Dendritic cell treated with granulocyte-macrophage colony-stimulating factor and Interleukin-4, amounts not matched to agents 40 ng/mL and 50 ng/mL, for 4 days (primary cell): ENCODE measurements around the gene NAALADL2.

Source experiments
- H3K27ac Mint-ChIP-seq: one replicate; pipeline ENCODE4 v1.8.0; 2022; ENCODE audit warnings: mild to moderate bottlenecking, mixed read lengths
- H3K27me3 Mint-ChIP-seq: one replicate; pipeline ENCODE4 v1.8.0; 2022; ENCODE audit warnings: mild to moderate bottlenecking, mixed read lengths
- H3K36me3 Mint-ChIP-seq: one replicate; pipeline ENCODE4 v1.8.0; 2022; ENCODE audit warnings: low read depth, mixed read lengths
- H3K4me1 Mint-ChIP-seq: one replicate; pipeline ENCODE4 v1.8.0; 2022; ENCODE audit warnings: low read depth, mixed read lengths
- H3K4me3 Mint-ChIP-seq: one replicate; pipeline ENCODE4 v1.8.0; 2022; ENCODE audit warnings: mild to moderate bottlenecking, moderate library complexity, mixed read lengths
- H3K9me3 Mint-ChIP-seq: one replicate; pipeline ENCODE4 v1.8.0; 2022; ENCODE audit warnings: mixed read lengths
- intact Hi-C: fragments of 100-400 bp; cut with micrococcal nuclease; formaldehyde crosslinking; loops from one replicate; pipeline ENCODE4 v1.15.0; 2022

NAALADL2 gene

DNA sequence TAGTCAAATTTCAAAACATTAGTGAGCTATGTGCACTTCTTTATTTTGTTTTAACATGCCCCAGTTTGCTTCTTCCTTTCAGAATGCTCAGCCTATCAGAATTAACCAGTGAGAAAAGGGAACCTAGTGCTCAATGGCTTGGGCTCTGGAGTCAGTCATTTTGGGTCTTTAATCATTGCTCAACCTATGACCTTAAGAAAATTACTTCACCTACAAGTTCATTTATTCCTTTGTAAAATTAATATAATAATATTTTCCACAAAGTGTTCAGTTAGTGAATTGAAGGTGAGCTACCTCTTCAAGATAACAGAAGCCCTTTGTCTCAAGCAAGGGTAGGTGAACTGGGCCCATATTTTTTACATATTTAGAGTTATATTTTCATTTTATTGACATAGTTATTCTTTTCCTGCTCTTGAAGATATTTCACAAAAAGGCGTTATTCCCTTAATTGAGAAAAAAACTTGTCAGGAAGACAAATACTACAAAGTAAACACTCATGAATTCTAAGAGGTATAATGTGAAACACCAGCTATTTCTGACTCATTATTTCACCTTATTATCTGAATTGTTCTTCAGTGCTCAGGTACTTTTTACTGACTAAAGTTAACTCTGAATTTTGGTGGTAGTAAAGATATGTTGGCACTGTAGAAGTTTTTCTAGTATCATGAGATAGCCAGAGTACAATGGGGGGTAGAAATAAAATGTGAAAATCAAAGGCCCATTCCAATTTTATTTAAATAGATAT lies 415.5 kb downstream of the NAALADL2 start:
- Mint-ChIP-seq H3K27me3 (no peaks in the 10 kb centered on the region), H3K4me1 (no peaks in the 10 kb centered on the region), H3K4me3 (no peak overlapping the region), H3K27ac (no peak overlapping the region), H3K36me3 (no peaks in the 10 kb centered on the region), H3K9me3 (peaks cover 9% of the 10 kb centered on the region)
- intact Hi-C loops, result no loop called here

DNA sequence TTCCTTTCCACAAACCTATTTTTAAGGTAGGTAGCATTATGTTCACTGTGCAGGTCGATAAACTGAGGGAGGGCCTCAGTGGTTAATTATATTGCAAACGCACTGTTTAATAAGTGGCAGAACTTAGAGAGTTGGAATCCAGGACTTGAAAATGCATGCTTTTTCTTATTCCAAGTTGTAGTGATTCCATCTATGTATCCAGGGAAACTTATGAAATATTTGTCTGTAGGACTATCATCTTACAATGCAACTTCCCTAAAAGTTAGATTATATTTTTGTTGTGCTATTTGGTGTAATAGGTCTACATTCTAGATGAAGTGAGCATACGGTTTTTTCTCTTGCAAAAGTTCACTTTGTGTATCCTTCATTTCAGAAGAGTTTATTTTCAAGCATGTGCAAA lies 419.5 kb downstream of the NAALADL2 start:
- Mint-ChIP-seq H3K4me1 (no peaks in the 10 kb centered on the region), H3K4me3 (no peak overlapping the region)

GRCh38 chr3:175279457-175279856 lies 420.3 kb downstream of the NAALADL2 start:
- Mint-ChIP-seq H3K36me3 (no peaks in the 10 kb centered on the region), H3K27ac (no peak overlapping the region), H3K9me3 (peaks cover 9% of the 10 kb centered on the region), H3K27me3 (no peaks in the 10 kb centered on the region), H3K4me1 (no peaks in the 10 kb centered on the region), H3K4me3 (no peak overlapping the region)
- intact Hi-C loops, result no loop called here

More for the DNA sequence above, 419.5 kb downstream of the NAALADL2 start:
- no peaks in the 10 kb centered on the region for H3K36me3 Mint-ChIP-seq
- H3K27me3 Mint-ChIP-seq, result no peaks in the 10 kb centered on the region
- H3K27ac Mint-ChIP-seq, result no peak overlapping the region
- intact Hi-C loops, result no loop called here
- peaks cover 9% of the 10 kb centered on the region for H3K9me3 Mint-ChIP-seq

DNA sequence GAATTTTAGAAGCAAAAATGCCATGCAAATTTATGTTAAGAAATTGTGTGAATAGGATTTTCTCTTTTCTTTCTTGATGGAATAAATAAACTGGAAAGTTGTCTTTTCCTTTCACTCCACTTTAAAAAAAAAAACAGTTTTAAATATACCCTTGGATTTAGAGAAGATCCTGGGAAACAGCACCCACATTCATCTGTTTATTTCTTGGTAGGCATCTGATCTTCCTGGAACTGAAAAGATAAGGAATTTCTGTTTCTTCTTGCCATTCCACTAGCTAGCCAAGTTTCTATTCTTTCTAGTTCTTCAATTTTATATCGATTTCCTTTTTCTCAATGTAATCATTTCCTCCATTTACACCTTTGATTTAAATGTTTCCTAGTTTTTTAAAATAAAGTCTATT lies 420.8 kb downstream of the NAALADL2 start:
- Mint-ChIP-seq H3K4me1 (no peaks in the 10 kb centered on the region), H3K4me3 (no peak overlapping the region), H3K36me3 (no peaks in the 10 kb centered on the region), H3K27ac (no peak overlapping the region), H3K27me3 (no peaks in the 10 kb centered on the region), H3K9me3 (peaks cover 9% of the 10 kb centered on the region)
- intact Hi-C loops, result no loop called here

GRCh38 chr3:175287361-175287963 lies 428.3 kb downstream of the NAALADL2 start:
- intact Hi-C loops, result no loop called here
- Mint-ChIP-seq H3K36me3 (no peaks in the 10 kb centered on the region), H3K9me3 (no peaks in the 10 kb centered on the region), H3K27ac (no peak overlapping the region), H3K27me3 (no peaks in the 10 kb centered on the region), H3K4me3 (no peak overlapping the region), H3K4me1 (no peaks in the 10 kb centered on the region)

GRCh38 chr3:175288621-175289020 lies 429.5 kb downstream of the NAALADL2 start:
- no peaks in the 10 kb centered on the region for H3K4me1 Mint-ChIP-seq
- intact Hi-C loops, result no loop called here
- no peak overlapping the region for H3K4me3 Mint-ChIP-seq
- H3K9me3 Mint-ChIP-seq, result no peaks in the 10 kb centered on the region
- H3K27me3 Mint-ChIP-seq, result no peaks in the 10 kb centered on the region
- no peak overlapping the region for H3K27ac Mint-ChIP-seq
- no peaks in the 10 kb centered on the region for H3K36me3 Mint-ChIP-seq

DNA sequence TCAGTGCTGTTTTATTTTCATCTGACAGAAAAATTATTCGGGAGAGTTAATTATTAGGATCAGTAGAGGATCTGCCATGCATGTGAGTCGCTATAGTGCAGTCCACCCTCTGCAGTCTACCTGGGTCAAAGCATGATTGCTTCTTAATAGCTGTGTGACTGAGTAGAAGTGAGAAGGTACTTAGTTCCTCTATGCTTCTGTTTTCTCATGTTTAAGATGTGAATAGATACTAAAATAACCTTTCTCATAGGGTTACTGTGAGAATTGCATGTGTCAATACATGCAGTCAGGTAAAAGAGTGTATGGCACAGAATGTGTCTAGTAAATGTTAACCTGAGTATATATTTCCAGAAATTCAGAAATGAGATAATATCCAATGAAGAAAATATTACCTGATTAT lies 435.7 kb downstream of the NAALADL2 start:
- Mint-ChIP-seq H3K9me3 (no peaks in the 10 kb centered on the region), H3K36me3 (no peaks in the 10 kb centered on the region), H3K4me3 (no peak overlapping the region), H3K4me1 (no peaks in the 10 kb centered on the region), H3K27ac (no peak overlapping the region), H3K27me3 (no peaks in the 10 kb centered on the region)
- intact Hi-C loops, result no loop called here

DNA sequence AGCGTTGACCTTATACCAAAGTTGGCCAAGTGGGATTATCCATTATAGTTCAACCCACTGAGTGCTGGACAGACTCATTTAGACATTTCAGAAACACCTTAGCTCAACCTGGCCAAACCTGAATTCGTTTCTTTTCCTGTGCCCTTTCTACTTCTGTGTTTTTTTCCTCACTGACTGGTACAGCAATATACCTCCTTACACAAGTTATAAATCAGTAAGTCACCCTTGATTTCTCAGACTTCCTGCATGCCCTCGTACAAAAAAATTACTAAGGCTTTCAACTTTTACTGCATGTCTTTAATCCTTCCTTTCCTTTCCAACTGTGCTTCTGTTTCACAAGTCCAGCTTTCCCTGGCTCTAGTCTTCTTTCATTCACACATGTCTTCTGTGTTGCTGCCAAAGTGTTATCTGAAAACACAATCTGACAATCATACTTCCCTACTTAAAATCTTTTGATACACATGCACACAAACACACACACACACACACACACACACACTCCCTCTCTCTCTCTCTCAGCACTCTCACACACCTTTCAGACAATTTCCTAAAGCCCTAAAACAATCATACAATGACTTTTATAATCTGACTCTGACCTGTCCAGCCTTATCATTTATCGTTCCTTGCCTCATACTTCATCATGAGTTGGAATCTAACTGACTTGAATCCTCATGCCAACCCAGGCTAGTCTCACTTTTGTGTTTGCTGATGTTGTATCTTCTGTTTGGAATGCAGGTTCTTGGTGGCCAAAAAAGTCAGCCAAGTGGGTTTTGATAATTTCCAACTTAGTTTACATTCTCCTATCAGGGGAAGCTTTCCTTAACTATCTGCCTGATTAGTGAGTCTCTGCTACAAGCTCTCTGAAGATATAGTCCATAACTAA lies 436.4 kb downstream of the NAALADL2 start:
- Mint-ChIP-seq H3K27me3 (no peaks in the 10 kb centered on the region), H3K36me3 (no peaks in the 10 kb centered on the region), H3K9me3 (no peaks in the 10 kb centered on the region), H3K4me3 (no peak overlapping the region), H3K27ac (no peak overlapping the region), H3K4me1 (no peaks in the 10 kb centered on the region)
- intact Hi-C loops, result no loop called here

DNA sequence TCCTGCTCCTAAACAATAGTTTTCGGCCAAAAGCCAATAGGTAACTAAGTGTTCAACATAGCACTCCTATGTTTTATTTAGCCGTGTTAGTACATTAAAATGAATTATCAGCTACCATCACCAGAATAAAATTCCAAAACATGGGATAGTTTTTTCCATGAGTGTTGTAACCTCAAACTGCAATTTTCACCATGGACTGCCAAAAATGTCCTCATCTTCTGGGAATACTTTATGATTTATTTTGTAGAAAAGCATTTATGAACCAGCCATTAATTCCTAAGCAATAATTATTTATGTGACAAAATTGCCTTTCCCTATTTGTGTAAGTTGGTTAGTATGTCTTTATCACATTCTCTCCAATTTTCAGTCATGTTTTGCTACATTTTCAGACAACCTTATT lies 438.1 kb downstream of the NAALADL2 start:
- Mint-ChIP-seq H3K9me3 (no peaks in the 10 kb centered on the region), H3K27ac (no peak overlapping the region), H3K4me1 (no peaks in the 10 kb centered on the region), H3K27me3 (no peaks in the 10 kb centered on the region), H3K36me3 (no peaks in the 10 kb centered on the region), H3K4me3 (no peak overlapping the region)
- intact Hi-C loops, result no loop called here

- H3K27me3 Mint-ChIP-seq, result no peaks in the 10 kb centered on the region
- no peaks in the 10 kb centered on the region for H3K36me3 Mint-ChIP-seq
- intact Hi-C loops, result no loop called here
- H3K9me3 Mint-ChIP-seq, result no peaks in the 10 kb centered on the region
- no peaks in the 10 kb centered on the region for H3K4me1 Mint-ChIP-seq
- no peak overlapping the region for H3K4me3 Mint-ChIP-seq
- no peak overlapping the region for H3K27ac Mint-ChIP-seq
Observed at GRCh38 chr3:175301741-175302140, 442.6 kb downstream of the NAALADL2 start.

- intact Hi-C loops, result no loop called here
- H3K27me3 Mint-ChIP-seq, result no peaks in the 10 kb centered on the region
- no peaks in the 10 kb centered on the region for H3K9me3 Mint-ChIP-seq
- no peaks in the 10 kb centered on the region for H3K36me3 Mint-ChIP-seq
- no peak overlapping the region for H3K27ac Mint-ChIP-seq
- H3K4me3 Mint-ChIP-seq, result no peak overlapping the region
- no peaks in the 10 kb centered on the region for H3K4me1 Mint-ChIP-seq
Observed at GRCh38 chr3:175304404-175304803, 445.3 kb downstream of the NAALADL2 start.

GRCh38 chr3:175307642-175308041 lies 448.5 kb downstream of the NAALADL2 start:
- Mint-ChIP-seq H3K36me3 (no peaks in the 10 kb centered on the region), H3K4me1 (no peaks in the 10 kb centered on the region), H3K4me3 (no peak overlapping the region), H3K9me3 (peaks cover 8% of the 10 kb centered on the region), H3K27ac (no peak overlapping the region), H3K27me3 (no peaks in the 10 kb centered on the region)
- intact Hi-C loops, result no loop called here

- peaks cover 10% of the 10 kb centered on the region for H3K9me3 Mint-ChIP-seq
- no peaks in the 10 kb centered on the region for H3K4me1 Mint-ChIP-seq
- H3K4me3 Mint-ChIP-seq, result no peak overlapping the region
- intact Hi-C loops, result no loop called here
- no peaks in the 10 kb centered on the region for H3K36me3 Mint-ChIP-seq
- no peaks in the 10 kb centered on the region for H3K27me3 Mint-ChIP-seq
- H3K27ac Mint-ChIP-seq, result no peak overlapping the region
Observed at GRCh38 chr3:175308097-175308496, 449.0 kb downstream of the NAALADL2 start.

- H3K4me1 Mint-ChIP-seq, result no peaks in the 10 kb centered on the region
- H3K36me3 Mint-ChIP-seq, result no peaks in the 10 kb centered on the region
- H3K9me3 Mint-ChIP-seq, result peaks cover 17% of the 10 kb centered on the region
- no peaks in the 10 kb centered on the region for H3K27me3 Mint-ChIP-seq
- no peak overlapping the region for H3K27ac Mint-ChIP-seq
- intact Hi-C loops, result no loop called here
- H3K4me3 Mint-ChIP-seq, result no peak overlapping the region
Observed at GRCh38 chr3:175310046-175310445, 450.9 kb downstream of the NAALADL2 start.
